Measurements from ENCODE around the gene TMEM179. TPM values are rescaled to one million over a fixed set of nuclear protein-coding genes. Genes with fewer than 3 reads are reported as not detected.
A peak's percentile ranks its signal among the peaks of the same experiment; 100 is the strongest.
"Not testable (repeated sequence)": the region's sequence is repeated elsewhere in the genome, so short reads cannot be mapped to it uniquely, and the experiment has no call there.

The TMEM179 gene
- total RNA-seq, 1 donor from 2014 or later, result not detected

DNA sequence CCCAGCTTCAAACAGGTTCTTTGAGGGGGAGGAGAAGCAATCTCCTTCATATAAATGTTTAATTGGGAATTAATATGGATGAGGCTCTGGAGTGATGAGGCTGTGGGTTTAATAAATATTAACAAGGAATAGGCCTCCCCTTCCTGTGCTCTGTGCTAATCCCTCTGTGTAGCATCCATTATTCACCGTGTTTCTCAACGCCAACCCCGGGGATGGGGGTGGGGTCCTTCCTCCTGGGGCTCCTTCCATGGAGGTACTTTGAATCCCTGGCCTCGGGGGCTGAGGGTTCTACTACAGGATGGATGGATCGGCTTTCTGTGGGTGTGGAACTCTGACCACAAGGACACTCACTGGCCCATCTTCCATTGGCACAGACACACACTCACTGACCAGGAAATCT, 34.9 kb upstream of the TMEM179 start:
- intact Hi-C loops (cut with DNase I), result loop anchor here (5.0 kb wide), 1 partner anchor 502 kb away; the partner anchor contains the start of gene KIF26A
- ATAC-seq (ENCODE audit: poor library complexity) (no peak), DNase-seq (peak; percentile 26)

- intact Hi-C loops (cut with DNase I), result loop anchor here (5.0 kb wide), 1 partner anchor 502 kb away; the partner anchor contains the start of gene KIF26A
- DNase-seq, result peak; percentile 20
- no peak for ATAC-seq (ENCODE audit: poor library complexity)
Measured at GRCh38 chr14:104638927-104639450, 34.4 kb upstream of the TMEM179 start.

- intact Hi-C loops (cut with DNase I), result loop anchor here (5.0 kb wide), 1 partner anchor 501 kb away; the partner anchor contains the start of gene KIF26A
- no peak for ATAC-seq (ENCODE audit: poor library complexity)
Measured at GRCh38 chr14:104638190-104638589, 33.6 kb upstream of the TMEM179 start.

DNA sequence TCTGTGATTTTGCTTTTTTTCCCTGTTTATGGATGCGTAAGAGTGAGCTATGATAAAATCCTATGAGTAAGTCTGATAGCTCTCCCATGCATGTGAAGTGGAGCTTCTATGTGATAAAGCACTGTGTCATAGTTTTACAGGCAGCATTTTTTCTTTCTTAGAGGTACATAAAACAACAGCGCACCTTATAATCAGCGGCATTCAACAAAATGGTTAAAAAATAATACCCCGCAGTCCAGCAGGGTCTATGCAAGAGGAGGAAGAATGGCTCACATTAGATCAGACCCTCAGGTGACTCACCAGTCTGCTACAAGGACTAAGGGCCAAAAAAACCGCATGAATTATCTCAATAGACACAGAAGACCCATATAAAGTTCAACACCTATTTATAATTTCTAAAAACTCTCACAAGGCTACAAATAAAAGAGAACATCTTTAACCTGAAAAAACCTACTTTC, 33.0 kb upstream of the TMEM179 start:
- DNase-seq (no peak), ATAC-seq (ENCODE audit: poor library complexity) (no peak)
- intact Hi-C loops (cut with DNase I), result loop anchor here (5.0 kb wide), 1 partner anchor 500 kb away; the partner anchor contains the start of gene KIF26A

More at GRCh38 chr14:104638190-104638589, 33.6 kb upstream of the TMEM179 start:
- DNase-seq, result no peak

GRCh38 chr14:104636846-104637545, 32.4 kb upstream of the TMEM179 start:
- intact Hi-C loops (cut with DNase I), result loop anchor here (5.0 kb wide), 1 partner anchor 500 kb away; the partner anchor contains the start of gene KIF26A
- not testable (repeated sequence) for ATAC-seq (ENCODE audit: poor library complexity); DNase-seq

GRCh38 chr14:104636131-104636530, 31.6 kb upstream of the TMEM179 start:
- DNase-seq, result no peak
- intact Hi-C loops (cut with DNase I), result loop anchor here (5.0 kb wide), 1 partner anchor 499 kb away; the partner anchor contains the start of gene KIF26A
- no peak for ATAC-seq (ENCODE audit: poor library complexity)

DNA sequence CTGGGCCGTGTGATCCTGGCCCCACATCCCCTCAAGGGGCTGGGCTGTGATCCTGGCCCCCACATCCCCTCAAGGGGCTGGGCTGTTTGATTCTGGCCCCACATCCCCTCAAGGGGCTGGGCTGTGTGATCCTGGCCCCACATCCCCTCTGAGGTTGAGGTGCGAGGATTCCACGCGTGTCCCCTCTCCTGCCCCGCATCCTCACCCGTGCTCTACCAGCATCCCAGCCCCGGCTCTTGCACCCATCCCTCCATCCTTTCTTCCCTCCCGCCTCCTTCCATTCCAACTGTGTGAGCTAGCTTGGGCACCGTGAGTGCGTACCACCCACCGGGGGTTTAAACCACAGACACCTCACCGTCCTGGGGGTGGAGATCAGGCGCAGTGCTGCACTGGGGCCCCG, 31.1 kb upstream of the TMEM179 start:
- ATAC-seq (ENCODE audit: poor library complexity), result no peak
- intact Hi-C loops (cut with DNase I), result loop anchor here (5.0 kb wide), 1 partner anchor 498 kb away; the partner anchor contains the start of gene KIF26A

DNA sequence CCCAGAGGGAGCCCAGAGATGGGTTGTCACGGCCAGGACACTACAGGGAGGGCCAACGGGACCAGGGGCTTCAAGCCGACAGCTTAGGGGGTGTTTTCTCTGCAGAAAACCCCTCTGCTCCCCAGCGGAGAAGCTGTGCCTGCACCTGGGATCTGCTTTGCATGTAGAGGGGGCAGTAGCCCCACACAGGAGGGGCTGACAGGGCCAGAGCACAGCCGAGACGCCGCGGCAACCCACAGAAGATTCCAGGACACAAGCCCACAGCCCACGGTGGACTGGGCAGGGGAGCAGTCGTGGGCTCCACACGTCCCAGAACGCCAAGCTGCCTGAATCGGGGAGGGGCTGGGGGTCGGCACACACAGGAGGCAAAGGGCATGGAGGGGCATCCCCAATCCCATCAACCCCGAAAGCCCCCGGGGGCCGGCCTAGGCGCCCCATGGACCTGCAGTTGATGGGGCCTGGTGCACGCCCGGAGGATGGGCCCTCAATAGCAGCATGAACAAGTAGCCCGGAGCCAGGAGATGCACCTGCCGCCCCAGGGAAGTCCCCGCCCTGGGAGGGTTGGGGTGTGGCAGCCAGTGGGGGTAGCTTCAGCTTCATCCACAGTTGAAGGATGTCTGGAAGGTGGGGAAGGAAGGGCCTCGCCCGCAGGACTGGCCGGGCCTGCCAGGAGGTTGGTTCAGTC, 30.5 kb upstream of the TMEM179 start:
- intact Hi-C loops (cut with DNase I), result loop anchor here (5.0 kb wide), 1 partner anchor 498 kb away; the partner anchor contains the start of gene KIF26A
- ATAC-seq (ENCODE audit: poor library complexity) (no peak), DNase-seq (no peak)

More for the DNA sequence above, 31.1 kb upstream of the TMEM179 start:
- DNase-seq, result no peak

DNA sequence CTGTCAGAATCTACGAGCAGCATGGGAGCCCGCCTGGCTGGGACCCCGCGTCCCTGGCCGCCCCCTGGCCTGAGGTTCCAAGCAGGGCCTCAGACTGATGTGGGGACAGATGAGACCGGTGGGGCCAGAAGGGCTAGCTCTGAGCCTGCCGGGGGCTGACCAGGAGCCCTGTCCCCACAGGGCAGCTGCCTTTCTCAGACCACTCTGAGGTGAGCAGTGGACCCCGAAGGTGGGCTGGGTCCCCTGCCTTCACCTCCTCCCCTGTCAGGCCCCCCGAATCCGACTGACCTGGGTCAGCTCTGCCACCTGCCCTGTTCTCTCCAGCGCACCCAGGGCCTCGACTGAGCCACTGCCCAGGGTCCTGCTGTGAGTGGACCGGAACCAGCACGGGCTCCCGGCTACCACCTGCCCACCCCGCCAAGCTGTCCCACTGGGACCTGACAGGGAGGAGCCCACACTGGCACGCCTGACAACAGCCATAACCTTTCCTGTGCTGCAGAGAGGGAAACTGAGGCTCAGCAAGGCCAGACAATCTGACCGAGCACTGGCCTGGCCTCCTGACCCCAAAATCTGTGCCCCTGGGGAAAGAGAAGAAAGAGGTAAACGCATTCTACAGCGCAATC, 29.7 kb upstream of the TMEM179 start:
- ATAC-seq (ENCODE audit: poor library complexity) (no peak), DNase-seq (no peak)
- intact Hi-C loops (cut with DNase I), result no loop called here

GRCh38 chr14:104633276-104634137, 28.9 kb upstream of the TMEM179 start:
- DNase-seq (no peak), ATAC-seq (ENCODE audit: poor library complexity) (no peak)
- intact Hi-C loops (cut with DNase I), result no loop called here

GRCh38 chr14:104632781-104633180, 28.2 kb upstream of the TMEM179 start:
- no peak for ATAC-seq (ENCODE audit: poor library complexity)
- DNase-seq, result no peak
- intact Hi-C loops (cut with DNase I), result no loop called here

- DNase-seq (no peak), ATAC-seq (ENCODE audit: poor library complexity) (no peak)
- intact Hi-C loops (cut with DNase I), result no loop called here
Measured at GRCh38 chr14:104624939-104625338, 20.4 kb upstream of the TMEM179 start.

GRCh38 chr14:104614126-104614812, 9.7 kb upstream of the TMEM179 start:
- intact Hi-C loops (cut with DNase I), result no loop called here
- ATAC-seq (ENCODE audit: poor library complexity) (no peak), DNase-seq (no peak)

GRCh38 chr14:104611881-104612280, 7.3 kb upstream of the TMEM179 start:
- ATAC-seq (ENCODE audit: poor library complexity) (no peak), DNase-seq (no peak)
- intact Hi-C loops (cut with DNase I), result no loop called here

- intact Hi-C loops (cut with DNase I), result no loop called here
- no peak for ATAC-seq (ENCODE audit: poor library complexity)
- DNase-seq, result no peak
Measured at GRCh38 chr14:104610749-104611310, 6.3 kb upstream of the TMEM179 start.

- intact Hi-C loops (cut with DNase I), result no loop called here
- DNase-seq (no peak), ATAC-seq (ENCODE audit: poor library complexity) (no peak)
Measured at GRCh38 chr14:104609666-104610065, 5.1 kb upstream of the TMEM179 start.

Data from Right ventricle myocardium superior (tissue), 1 donor.